ENCODE measurements around the gene ANKRD13B.
A peak's percentile ranks its signal among the peaks of the same experiment; 100 is the strongest.

ANKRD13B gene

DNA sequence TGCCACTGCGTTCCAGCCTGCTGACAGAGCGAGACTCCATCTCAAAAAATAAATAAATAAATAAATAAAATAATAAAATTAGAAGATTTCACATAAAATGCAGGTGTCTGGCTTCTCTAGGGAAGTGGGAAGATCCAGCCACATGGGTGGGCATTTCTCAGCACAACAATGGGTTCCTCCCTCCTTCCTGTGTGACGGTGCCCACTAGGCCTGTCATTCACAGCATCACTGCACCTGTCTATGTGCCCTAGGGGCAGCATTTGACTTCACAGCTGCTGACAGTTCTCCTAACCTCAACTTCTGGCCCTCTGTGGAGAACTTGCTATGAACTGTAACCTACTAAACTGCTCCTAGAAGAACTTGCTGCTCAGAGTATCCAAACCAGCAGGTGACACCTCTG lies 29.1 kb upstream of the ANKRD13B start:
- TF ChIP-seq, protein P1, sequence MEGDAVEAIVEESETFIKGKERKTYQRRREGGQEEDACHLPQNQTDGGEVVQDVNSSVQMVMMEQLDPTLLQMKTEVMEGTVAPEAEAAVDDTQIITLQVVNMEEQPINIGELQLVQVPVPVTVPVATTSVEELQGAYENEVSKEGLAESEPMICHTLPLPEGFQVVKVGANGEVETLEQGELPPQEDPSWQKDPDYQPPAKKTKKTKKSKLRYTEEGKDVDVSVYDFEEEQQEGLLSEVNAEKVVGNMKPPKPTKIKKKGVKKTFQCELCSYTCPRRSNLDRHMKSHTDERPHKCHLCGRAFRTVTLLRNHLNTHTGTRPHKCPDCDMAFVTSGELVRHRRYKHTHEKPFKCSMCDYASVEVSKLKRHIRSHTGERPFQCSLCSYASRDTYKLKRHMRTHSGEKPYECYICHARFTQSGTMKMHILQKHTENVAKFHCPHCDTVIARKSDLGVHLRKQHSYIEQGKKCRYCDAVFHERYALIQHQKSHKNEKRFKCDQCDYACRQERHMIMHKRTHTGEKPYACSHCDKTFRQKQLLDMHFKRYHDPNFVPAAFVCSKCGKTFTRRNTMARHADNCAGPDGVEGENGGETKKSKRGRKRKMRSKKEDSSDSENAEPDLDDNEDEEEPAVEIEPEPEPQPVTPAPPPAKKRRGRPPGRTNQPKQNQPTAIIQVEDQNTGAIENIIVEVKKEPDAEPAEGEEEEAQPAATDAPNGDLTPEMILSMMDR (IDR thresholded peaks at IDR 0.05) = no peak
- TF ChIP-seq ZFX (IDR thresholded peaks at IDR 0.05; ENCODE audit: borderline replicate concordance) = no peak
- H3K27ac ChIP-seq = no peak overlapping the region

DNA sequence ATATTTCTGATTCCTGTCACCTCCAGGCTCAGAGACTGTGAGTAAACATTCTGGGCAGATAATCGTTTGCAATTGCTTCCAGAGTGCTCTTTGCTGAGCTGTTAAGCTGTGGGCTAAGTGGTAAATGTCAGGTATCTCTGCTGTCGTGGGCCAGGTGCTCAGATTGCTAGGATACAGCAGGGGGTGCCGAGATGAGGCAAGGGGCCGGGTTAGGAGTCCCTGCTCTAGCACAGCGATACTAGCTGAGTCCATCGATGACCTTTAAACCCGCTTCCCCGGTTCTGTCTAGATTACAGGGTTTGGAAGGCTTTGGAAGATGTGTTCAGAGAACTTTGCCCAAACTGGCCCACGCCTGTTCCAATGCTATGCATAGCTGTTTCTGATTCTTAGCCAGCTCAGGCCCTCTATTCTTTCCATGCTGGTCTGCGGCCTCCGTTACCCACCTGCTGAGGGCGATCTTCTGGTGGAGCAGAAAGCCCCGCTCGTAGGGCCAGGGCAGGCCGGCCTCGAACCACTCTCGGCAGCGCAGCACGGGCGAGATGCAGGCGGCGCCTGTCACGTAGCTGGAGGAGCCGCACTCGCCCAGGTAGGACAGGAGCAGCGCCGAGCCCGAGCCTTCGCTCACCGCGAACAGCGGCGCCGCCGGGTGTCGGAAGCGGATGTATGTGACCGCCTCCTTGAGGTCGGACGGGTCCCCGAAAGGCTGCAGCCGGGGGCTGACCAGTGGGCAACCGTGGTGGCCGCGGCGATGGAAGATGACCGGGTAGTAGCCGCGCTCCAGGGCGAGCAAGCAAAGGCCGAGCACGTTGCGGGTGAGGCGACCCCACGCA lies 27.1 kb upstream of the ANKRD13B start:
- peak overlapping the region; percentile 80; the same call in 1 of the 2 replicates for H3K27ac ChIP-seq
- TF ChIP-seq ZFX (IDR thresholded peaks at IDR 0.05; ENCODE audit: borderline replicate concordance) = no peak
- TF ChIP-seq, protein P1 (IDR thresholded peaks at IDR 0.05) = peak; percentile 18; the same call in 1 of the 2 replicates

DNA sequence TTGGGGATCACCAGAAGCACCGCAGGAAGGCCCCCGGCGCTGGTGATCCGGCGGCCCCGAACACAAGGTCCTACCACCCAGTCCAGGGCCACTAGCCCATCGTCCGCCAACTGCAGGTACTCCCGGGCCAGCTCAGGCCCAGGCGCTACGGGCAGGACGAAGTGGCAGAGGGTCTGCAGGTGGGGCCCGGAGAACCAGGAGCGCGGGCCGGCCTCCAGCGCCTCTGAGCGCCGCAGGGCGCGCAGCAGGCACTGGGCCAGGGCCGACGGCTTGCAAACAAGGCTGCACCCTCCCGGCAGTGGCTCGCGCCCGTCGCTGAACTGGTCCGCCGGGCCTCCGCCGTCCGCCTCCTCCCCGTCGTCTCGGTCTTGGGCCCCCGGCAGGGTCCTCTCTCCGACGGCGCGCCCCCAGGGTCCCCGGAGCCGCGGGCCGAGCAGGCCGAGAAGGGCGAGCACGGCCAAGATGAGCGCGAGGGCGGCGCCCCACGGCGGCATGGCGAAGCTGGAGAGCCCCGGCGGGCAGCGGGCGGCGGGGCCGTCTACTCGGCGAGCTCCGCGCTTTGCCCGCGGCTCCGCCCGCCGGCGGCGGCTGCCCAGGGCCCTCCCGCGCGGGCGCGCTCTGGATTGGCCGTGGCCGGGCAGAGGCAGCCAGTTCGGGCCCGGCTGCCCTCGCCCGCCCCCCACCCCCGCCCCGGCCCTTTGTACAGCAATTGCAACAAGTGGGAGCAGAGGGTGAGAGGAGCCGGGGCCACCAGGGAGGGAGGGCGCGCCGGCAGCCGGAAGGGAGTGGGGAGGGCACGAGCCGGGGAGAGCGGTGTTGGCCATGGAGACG lies 26.2 kb upstream of the ANKRD13B start, which contains the start of gene ABHD15:
ABHD15 (minus strand) TSS at position 565 of the 831 bp plus-strand sequence; CDS start at position 494, 71 bp downstream.
- TF ChIP-seq, protein P1 (IDR thresholded peaks at IDR 0.05) = no peak
- no peak for TF ChIP-seq ZFX (IDR thresholded peaks at IDR 0.05; ENCODE audit: borderline replicate concordance)
- H3K27ac ChIP-seq = peak within 1 kb of the TSS; percentile 80

DNA sequence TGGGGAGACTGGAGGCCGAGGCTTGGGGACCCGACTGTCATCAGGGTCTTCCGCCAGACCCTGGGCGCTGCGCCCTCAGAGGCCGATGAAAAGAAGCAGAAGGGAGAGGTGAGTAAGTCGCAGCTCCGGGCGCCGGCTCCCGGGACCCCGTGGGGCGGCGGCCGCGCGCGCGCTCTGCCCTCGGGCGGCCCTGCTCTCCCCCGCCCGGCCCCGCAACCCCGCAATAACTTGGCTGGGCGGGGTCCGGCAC lies 25.7 kb upstream of the ANKRD13B start:
- TF ChIP-seq, protein P1 (IDR thresholded peaks at IDR 0.05) = no peak
- TF ChIP-seq ZFX (IDR thresholded peaks at IDR 0.05; ENCODE audit: borderline replicate concordance) = no peak
- peak overlapping the region; percentile 80 for H3K27ac ChIP-seq

DNA sequence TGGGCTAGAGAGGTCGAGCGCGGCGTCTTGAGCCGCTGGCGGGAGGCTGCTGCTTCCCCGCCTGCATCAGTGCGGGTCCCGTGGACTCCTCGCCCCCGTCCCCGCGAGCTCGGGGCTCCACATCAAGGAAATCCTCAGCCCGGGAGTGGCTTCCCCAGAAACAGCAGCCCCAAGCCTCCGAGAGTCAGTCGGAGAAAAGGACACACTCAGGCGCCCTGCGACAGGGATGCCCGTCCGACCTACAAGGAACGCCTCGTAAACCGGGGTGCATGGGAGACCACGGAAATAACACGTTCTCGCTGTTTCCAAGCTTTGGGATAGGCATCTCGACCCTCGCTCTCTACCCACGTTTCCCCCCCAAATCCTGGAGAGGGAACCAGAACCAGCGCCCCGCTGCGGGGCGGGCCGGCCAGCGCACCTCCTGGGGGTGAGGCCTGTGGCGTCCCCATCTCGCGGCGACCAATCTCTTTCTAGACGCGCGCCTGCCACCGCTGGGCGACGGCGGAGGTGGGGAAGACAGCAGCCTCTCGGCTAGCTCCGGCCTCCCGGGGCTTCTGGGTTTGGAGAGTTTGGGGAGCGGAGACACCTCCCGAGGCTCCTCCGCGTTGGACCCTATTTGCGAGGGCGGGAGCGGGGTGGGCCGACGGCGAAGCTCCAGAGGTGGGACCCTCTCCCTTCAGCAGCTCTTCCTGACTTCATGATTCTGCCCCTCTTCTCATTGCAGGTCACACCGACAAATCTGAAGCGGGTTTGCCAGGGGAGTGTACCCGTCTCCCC lies 25.2 kb upstream of the ANKRD13B start:
- TF ChIP-seq, protein P1 (IDR thresholded peaks at IDR 0.05) = peak; percentile 34
- no peak for TF ChIP-seq ZFX (IDR thresholded peaks at IDR 0.05; ENCODE audit: borderline replicate concordance)
- H3K27ac ChIP-seq = peak overlapping the region; percentile 80

DNA sequence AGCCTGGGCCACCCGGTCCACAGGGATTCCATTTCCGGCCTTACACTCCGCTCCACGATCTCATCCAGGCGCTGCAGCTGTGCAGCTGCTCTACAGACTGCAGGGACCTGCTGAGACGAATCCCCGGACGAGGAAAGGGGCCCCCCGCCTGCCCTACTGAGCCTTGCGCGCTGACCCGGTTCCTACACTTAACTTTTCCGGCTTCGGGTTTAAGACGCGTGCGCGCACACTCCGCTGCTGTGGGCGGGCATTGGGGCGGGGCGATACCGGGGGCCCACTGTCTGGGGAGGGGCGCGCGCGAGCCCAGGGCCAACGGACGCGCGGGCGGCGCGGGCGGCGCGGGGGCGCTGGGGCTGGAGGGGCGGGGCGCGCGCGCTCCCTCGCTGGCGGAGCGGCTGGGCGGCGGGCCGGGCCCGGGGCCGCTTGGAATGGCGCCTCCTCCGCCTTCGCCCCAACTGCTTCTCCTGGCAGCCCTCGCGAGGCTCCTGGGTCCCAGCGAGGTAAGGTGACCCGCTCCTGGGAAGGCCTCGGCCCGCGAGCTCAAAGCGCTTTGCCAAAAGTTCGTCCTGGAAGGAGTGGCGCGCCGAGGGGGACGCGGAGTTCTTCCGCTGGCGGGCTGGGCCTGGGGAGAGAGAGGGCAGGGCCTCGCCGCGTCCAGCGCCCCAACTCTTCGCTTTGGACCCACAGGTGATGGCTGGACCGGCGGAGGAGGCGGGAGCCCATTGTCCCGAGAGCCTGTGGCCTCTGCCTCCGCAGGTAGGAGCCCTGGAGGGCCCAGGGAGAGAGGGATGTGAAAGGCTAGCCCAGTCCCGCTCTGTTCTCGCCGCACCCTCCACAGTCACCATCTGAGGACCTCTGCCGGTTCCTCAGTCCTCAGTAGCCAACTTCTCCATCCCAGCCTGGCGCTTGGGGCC lies 24.3 kb upstream of the ANKRD13B start, which contains the start of gene TP53I13:
TP53I13 (plus strand) TSS at position 371 of the 914 bp plus-strand sequence; CDS start at position 429, 58 bp downstream.
- H3K27ac ChIP-seq = peak within 1 kb of the TSS; percentile 80
- TF ChIP-seq, protein P1 (IDR thresholded peaks at IDR 0.05) = no peak
- no peak for TF ChIP-seq ZFX (IDR thresholded peaks at IDR 0.05; ENCODE audit: borderline replicate concordance)
